Kidney epithelial cell (primary cell): ENCODE results near the gene TGFBR3. TPM values are rescaled to one million over a fixed set of nuclear protein-coding genes. Genes with fewer than 3 reads are reported as not detected.

Source experiments
- DNase-seq: peaks from one replicate; pipeline ENCODE4 v3.0.0-alpha.2; 2010; ENCODE audit warnings: low read depth
- H3K27me3 ChIP-seq: 2 replicates; pipeline ENCODE4 v1.6.0; 2011; ENCODE audit warnings: low read length; ENCODE audit not compliant: control insufficient read depth, insufficient read depth
- H3K36me3 ChIP-seq: 2 replicates; pipeline ENCODE4 v1.5.1; 2011; ENCODE audit warnings: low read length; ENCODE audit not compliant: control insufficient read depth, insufficient read depth
- H3K4me3 ChIP-seq: 2 replicates; pipeline ENCODE4 v1.5.1; 2011; ENCODE audit warnings: low read depth, mild to moderate bottlenecking, control low read depth, low read length
- total RNA-seq: library from RNA; depleted of rRNA; stranded (reverse); fragments of >200 nt; gene quantifications from 2 replicates; pipeline ENCODE4 v1.2.3, GENCODE V29; 2015
- TF ChIP-seq, protein P1 (sequence below): IDR thresholded peaks from 2 replicates; pipeline ENCODE4 v1.5.1; 2011; ENCODE audit warnings: mild to moderate bottlenecking, moderate library complexity, low read length, control low read depth, inconsistent platforms; ENCODE audit not compliant: insufficient read depth, poor library complexity, severe bottlenecking

The TGFBR3 gene
- total RNA-seq, 1 donor from 2014 or later: 5.5 TPM

DNA sequence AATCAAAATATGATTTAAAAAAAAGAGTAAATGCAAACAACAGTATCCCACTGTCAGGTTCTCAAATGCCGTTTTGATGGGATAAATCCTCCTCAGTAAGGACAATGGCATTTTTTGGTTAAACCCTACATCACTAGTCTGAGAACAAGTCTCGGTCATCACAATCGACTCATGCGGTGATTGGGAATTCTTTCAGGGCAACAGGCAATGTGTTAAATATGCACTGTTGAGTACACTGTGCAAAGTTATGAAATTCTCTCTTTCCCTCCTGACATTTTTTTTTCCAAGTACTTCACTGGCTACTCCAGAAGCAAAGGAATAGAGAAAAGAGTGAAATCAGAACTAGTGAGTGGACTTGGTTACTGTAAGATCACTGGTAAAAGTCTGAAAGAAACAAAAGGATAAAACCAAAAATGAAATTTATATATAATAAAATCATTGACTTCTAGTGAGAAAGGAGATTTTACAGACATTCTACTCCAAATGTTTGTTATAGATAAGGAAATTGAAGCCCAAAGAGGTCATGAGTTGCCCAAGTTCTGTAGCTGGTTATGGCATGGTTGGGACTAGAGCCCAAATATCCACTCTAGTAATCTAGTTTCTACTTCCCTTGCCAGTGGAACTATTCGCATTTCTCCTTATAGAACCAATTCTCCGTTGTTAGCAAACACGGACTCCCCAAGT, 111.3 kb downstream of the TGFBR3 start:
- H3K36me3 ChIP-seq: no peaks in the 10 kb centered on the region
- H3K27me3 ChIP-seq: no peaks in the 10 kb centered on the region
- TF ChIP-seq, protein P1, sequence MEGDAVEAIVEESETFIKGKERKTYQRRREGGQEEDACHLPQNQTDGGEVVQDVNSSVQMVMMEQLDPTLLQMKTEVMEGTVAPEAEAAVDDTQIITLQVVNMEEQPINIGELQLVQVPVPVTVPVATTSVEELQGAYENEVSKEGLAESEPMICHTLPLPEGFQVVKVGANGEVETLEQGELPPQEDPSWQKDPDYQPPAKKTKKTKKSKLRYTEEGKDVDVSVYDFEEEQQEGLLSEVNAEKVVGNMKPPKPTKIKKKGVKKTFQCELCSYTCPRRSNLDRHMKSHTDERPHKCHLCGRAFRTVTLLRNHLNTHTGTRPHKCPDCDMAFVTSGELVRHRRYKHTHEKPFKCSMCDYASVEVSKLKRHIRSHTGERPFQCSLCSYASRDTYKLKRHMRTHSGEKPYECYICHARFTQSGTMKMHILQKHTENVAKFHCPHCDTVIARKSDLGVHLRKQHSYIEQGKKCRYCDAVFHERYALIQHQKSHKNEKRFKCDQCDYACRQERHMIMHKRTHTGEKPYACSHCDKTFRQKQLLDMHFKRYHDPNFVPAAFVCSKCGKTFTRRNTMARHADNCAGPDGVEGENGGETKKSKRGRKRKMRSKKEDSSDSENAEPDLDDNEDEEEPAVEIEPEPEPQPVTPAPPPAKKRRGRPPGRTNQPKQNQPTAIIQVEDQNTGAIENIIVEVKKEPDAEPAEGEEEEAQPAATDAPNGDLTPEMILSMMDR: no peak
- DNase-seq: no peak
- H3K4me3 ChIP-seq: no peak overlapping the region

DNA sequence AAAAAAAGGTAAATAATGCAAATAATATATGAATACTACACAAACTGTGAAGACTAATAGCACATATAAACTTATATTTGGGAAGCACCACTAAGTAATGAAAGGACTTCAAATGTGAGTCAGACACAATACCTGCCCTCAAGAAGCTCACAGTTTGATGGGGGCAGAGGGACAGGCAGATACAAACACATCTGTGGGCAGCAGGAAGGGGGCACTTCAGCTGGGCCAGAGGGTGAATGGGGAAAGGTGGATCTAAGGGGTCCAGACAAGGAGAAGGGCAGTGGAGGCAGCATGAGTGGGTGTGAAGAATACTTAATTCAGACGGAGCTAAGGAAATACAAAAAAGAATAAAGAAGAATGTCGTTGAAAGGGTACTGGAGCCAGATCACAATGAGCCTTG, 114.2 kb downstream of the TGFBR3 start:
- no peak overlapping the region for H3K4me3 ChIP-seq
- H3K36me3 ChIP-seq: no peaks in the 10 kb centered on the region
- DNase-seq: no peak
- TF ChIP-seq, protein P1: no peak
- H3K27me3 ChIP-seq: no peaks in the 10 kb centered on the region

DNA sequence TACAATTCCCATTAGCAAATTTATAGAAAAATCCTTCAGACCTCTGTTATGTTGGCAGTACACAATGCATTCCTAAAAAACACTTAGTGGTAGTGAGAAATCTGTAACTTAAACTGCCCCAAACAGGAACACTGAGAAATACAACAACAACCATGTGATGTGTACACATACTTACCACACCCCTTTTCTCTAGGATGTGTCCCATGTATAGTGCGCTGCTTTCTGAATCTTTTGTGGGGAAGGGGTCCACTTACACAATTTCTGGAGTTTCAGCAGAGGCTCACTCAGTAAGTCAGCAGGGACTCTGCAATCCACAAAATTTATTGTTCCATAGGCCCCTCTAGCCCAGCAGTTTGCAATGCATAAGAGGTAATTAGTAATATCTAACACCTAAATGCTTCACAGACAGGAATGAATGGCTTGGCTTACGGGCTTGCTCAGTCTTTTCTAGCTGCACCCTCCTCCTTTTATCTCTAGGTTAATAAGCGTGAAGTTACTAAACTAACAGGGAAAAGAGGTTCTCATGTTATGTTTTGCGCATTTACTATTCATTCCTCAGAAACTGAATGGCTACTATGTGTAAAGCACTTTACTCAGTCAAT, 115.2 kb downstream of the TGFBR3 start:
- H3K27me3 ChIP-seq: no peaks in the 10 kb centered on the region
- no peaks in the 10 kb centered on the region for H3K36me3 ChIP-seq
- TF ChIP-seq, protein P1: no peak
- no peak for DNase-seq
- H3K4me3 ChIP-seq: no peak overlapping the region

DNA sequence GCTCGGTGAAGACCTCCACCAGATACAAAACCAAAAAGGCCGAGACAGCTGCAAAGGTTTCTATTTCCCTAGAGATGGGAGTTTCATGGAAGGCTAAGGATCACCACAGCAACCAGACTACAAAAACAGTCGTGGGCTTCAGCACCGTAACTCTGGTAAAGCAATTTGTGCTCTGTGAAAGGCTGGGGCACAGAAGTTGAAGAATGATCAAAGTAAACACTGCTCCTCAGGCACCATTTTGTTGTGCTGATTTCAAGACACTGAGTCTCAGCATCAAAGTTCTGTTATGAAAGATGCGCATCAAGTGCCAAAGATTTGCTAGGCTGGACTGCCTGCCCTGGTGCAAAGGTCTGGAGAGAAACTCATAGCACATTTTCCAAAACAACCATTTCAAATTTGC, 116.2 kb downstream of the TGFBR3 start:
- TF ChIP-seq, protein P1: no peak
- Histone ChIP-seq H3K36me3 (no peaks in the 10 kb centered on the region), H3K4me3 (no peak overlapping the region), H3K27me3 (no peaks in the 10 kb centered on the region)
- DNase-seq: no peak

DNA sequence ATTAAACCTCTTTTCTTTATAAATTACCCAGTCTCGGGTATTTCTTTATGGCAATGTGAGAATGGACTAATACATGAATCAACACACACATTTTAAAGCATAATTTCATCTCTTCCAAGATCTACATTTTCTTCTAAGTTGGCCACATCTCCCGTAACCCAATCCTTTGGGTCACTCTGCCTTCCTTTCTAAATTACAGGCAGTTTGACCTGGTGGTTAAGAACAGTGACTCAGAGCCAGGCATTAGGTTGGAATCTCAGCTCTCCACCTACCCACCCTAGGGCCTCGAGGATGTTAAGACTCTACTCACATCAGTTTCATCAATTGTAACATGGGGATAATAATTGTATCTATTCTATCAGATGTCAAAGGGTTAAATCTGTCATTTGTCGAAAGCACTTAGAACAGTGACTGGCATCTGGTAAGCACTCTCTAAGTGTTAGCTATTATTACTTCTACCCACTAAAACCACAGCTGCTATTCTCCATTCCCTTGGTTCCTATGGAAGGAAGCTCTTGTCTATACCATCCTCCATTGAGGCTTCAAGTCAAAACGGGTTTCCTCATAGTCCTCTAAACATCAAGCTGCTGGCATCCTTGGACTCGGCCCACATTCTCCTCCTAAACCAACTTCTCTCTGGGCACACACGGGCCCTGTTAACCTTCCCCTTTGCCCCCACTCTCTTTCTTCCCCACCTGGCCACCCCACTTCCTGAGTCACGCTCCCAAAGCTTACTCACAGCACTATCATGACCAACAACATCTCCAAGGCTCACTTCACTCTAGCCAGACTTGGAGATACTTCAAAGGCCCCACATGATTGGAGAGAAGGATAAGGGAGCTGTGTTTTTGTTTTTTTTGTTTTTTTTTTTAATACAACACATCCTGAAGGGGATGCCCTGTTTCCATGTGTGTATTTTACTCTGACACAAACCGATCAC, 116.9 kb downstream of the TGFBR3 start:
- TF ChIP-seq, protein P1: no peak
- Histone ChIP-seq H3K36me3 (no peaks in the 10 kb centered on the region), H3K27me3 (no peaks in the 10 kb centered on the region), H3K4me3 (no peak overlapping the region)
- no peak for DNase-seq
